VCaP (cell line): Measurements from ENCODE around the gene TMEM92.

Experiments used
- H3K27ac ChIP-seq: fragments of 450-650 bp; 2 replicates; pipeline ENCODE4 v1.5.1; 2017
- CTCF ChIP-seq: fragments of 450-650 bp; conservative IDR thresholded peaks from 2 replicates; pipeline ENCODE4 v1.5.1; 2017; ENCODE audit warnings: mild to moderate bottlenecking, moderate library complexity

Gene TMEM92

GRCh38 chr17:50264263-50265113, 9.8 kb upstream of the TMEM92 start:
- TF ChIP-seq CTCF, result no peak
- peak overlapping the region; percentile 11; the same call in 1 of the 2 replicates for H3K27ac ChIP-seq

DNA sequence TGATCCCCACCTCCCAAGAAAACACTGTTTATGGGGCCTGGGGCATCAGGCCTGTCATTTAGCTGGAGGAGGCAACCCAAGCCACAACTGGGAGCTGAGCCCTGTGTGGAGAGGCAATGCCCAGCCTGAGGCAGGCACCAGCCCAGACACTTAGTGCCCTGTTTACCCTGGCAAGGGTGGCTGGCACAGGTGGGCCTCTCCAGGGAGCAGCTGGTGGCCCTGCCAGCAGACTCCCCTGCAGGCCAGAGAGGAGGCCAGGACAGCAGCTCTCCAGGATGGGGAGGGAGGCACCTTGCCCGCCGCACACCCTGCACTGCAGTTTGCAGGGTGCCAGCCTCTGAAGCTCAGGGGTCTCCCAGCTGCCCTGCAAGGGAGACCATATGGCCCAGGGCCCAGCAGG, 9.1 kb upstream of the TMEM92 start:
- peak overlapping the region; percentile 11; the same call in 1 of the 2 replicates for H3K27ac ChIP-seq

GRCh38 chr17:50265690-50266315, 8.5 kb upstream of the TMEM92 start:
- peak overlapping the region; percentile 59; the same call in 1 of the 2 replicates for H3K27ac ChIP-seq
- TF ChIP-seq CTCF, result no peak

More for the DNA sequence above, 9.1 kb upstream of the TMEM92 start:
- TF ChIP-seq CTCF, result no peak

DNA sequence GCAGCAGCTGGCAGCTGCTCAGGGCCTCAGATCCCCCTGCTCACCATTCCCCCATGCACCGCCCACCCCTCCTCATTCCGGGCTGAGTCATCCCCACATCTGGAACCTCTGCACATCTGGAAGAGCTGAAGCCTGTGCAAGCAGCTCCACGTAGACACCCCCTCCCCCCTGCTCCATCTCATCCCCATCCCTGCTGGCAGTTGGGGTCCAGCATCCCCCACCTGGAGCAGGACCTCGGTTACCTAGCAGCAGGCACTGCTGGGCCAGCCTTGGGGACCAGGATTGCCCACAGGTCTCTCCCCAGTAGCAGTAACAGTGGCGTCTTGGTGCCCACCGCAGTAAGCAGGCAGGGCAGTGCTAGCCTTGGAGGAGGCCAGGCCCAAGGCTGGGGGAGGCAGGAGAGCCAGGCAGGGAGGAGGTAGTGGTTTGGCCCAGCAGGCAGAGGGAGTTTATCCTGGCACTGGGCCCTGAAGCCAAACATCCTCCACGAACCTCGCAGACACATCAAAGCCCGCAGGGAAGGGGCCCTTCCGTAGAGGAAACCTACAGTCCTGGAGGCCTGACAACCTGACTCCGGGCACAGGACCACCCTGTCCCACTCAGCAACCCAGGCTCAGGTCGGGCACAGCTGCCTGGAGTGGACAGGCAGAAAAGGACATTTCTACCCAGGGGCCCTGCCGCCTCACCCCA, 7.7 kb upstream of the TMEM92 start:
- peak overlapping the region; percentile 59 for H3K27ac ChIP-seq
- no peak for TF ChIP-seq CTCF

DNA sequence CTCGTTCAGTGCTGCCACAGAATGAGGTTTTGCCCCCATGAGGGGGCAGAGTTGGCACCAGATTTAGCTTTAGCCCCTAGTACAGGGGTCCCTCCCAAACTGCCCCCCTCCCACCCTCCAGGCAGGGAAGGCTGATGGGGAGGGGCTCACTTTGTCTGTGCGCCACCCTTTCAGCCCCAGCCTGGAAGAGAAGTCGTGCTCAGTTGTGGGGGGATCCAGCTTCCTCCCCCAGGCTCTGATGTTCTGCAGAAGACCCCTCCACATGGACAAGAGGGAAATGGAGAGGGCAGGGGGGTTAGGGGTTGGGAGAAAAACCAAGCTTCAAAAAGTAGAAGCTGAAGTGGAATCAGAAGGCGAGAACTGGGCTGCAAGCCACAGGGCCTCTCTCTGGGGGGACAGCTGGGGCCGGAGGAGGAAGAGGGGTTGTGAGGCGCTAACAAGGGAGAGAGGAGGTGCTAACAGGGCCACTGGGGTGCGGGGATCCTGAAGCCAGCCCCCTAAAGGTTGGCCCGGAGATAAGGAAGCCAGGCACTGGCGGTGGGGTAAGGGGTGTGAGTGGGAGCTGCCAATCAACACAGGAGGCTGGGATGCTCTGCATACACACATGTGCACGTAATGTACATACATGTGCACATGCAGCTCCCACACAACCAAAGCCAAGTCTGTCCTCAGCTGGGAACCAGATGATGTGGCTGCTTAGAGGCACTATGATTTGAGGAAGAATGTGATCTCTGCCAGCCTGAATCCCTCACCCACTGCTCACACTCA, 7.0 kb upstream of the TMEM92 start:
- peak overlapping the region; percentile 59 for H3K27ac ChIP-seq
- no peak for TF ChIP-seq CTCF

DNA sequence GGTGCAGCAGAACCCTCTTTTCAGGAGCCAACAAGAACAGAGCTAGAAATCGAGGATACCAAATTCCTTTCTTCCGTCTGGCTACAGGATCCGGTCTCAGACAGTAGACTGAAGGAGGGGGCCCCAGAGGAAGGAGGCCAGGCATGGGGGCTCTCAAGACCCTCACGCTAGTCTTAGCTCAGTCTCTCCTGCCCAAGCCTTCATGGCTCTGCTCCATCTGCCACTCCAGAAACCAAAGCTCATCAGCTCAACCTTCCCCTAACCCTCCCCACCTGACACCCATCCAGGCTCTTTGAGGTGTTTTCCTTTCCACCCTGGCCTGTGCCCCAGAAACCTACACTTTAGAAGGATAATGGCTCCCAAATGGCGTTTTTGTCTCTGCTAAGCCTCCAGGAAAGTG, 6.2 kb upstream of the TMEM92 start:
- no peak overlapping the region for H3K27ac ChIP-seq

More for the DNA sequence above, 6.2 kb upstream of the TMEM92 start:
- no peak for TF ChIP-seq CTCF
